ENCODE results near the gene IFT81.

GRCh38 chr12:110126557-110126956 lies 2.4 kb downstream of the IFT81 start:
- TF ChIP-seq EZH2 (IDR thresholded peaks at IDR 0.05; ENCODE audit: low read depth, unreplicated experiment): no peak
- no peak for TF ChIP-seq CREB1 (CRISPR knock-in tag; IDR thresholded peaks at IDR 0.05; ENCODE audit: low read depth)
- no peak for TF ChIP-seq CTCF (conservative IDR thresholded peaks at IDR 0.05; ENCODE audit: low read depth in 2 of 2)
- TF ChIP-seq REST (IDR thresholded peaks at IDR 0.05; ENCODE audit: unreplicated experiment): no peak
- no peak for TF ChIP-seq POLR2AphosphoS5 (IDR thresholded peaks at IDR 0.05; ENCODE audit: low read depth)
- no peak for TF ChIP-seq JUNB (IDR thresholded peaks at IDR 0.05; ENCODE audit: unreplicated experiment)
- TF ChIP-seq EZH2phosphoT487 (IDR thresholded peaks at IDR 0.05; ENCODE audit: unreplicated experiment): no peak
- no peak for TF ChIP-seq ZNF331 (CRISPR knock-in tag; IDR thresholded peaks at IDR 0.05; ENCODE audit: low read depth)
- no peak for TF ChIP-seq NANOG (IDR thresholded peaks at IDR 0.05; ENCODE audit: borderline replicate concordance)
- TF ChIP-seq ZNF114 (CRISPR knock-in tag; IDR thresholded peaks at IDR 0.05): no peak
- no peak for TF ChIP-seq STAT1 (IDR thresholded peaks at IDR 0.05; ENCODE audit: unreplicated experiment)

Data from GM23338 (cell line).